PC-3 (cell line): ENCODE data around the gene FANCC. TPM values are rescaled to one million over a fixed set of nuclear protein-coding genes. Genes with fewer than 3 reads are reported as not detected.

Experiments
- ATAC-seq: fragments of 200-7000 bp; cut with Tn5 transposase; 2 replicates; pipeline ENCODE4 v1.9.1; 2020; ENCODE audit warnings: mild to moderate bottlenecking, moderate library complexity
- BruUV-seq: library from RNA; stranded (reverse); fragments of 400-500 nt; replicated peaks from 2 replicates; lab custom pipeline; 2021; lab: Mats Ljungman, UMichigan
- CTCF ChIA-PET: fragments of 300-600 bp; sonication (Branson Sonifier 250); formaldehyde crosslinking; loops from one replicate; lab custom pipeline; 2022; ENCODE audit warnings: antibody characterized with exemption; lab: Charles Lee
- POLR2A ChIA-PET: fragments of 300-600 bp; sonication (Branson Sonifier 250); formaldehyde crosslinking; loops from one replicate; lab custom pipeline; 2022; ENCODE audit warnings: antibody characterized with exemption; ENCODE audit not compliant: unreplicated experiment; lab: Charles Lee
- DNase-seq: peaks from one replicate; pipeline ENCODE4 v3.0.0-alpha.2; 2015
- H2AFZ ChIP-seq: fragments of 300-600 bp; sonication (generic); 2 replicates; pipeline ENCODE4 v1.6.0; 2016; ENCODE audit warnings: antibody characterized with exemption, low read length
- H3F3A ChIP-seq: fragments of 300-600 bp; sonication (generic); one replicate; pipeline ENCODE4 v1.6.0; 2017; ENCODE audit warnings: antibody characterized with exemption, low read length, control low read depth, mild to moderate bottlenecking; ENCODE audit not compliant: unreplicated experiment
- H3K27ac ChIP-seq: fragments of 300-600 bp; sonication (generic); 2 replicates; pipeline ENCODE4 v1.5.1; 2016; ENCODE audit warnings: mild to moderate bottlenecking, low read length
- H3K27me3 ChIP-seq: fragments of 300-600 bp; sonication (generic); 2 replicates; pipeline ENCODE4 v1.6.1; 2016; ENCODE audit warnings: low read length, mixed read lengths
- H3K36me3 ChIP-seq: fragments of 300-600 bp; sonication (generic); 2 replicates; pipeline ENCODE4 v1.6.1; 2016; ENCODE audit warnings: low read depth, mixed run types, low read length, mixed read lengths
- H3K4me1 ChIP-seq: fragments of 300-600 bp; sonication (generic); 2 replicates; pipeline ENCODE4 v1.5.1; 2016; ENCODE audit warnings: low read length; ENCODE audit not compliant: insufficient read depth
- H3K4me2 ChIP-seq: fragments of 300-600 bp; sonication (generic); 2 replicates; pipeline ENCODE4 v1.6.0; 2016; ENCODE audit warnings: low read length
- H3K4me3 ChIP-seq: fragments of 300-600 bp; sonication (generic); 2 replicates; pipeline ENCODE4 v1.5.1; 2016; ENCODE audit warnings: mild to moderate bottlenecking, low read length, mixed read lengths
- H3K79me2 ChIP-seq: fragments of 300-600 bp; sonication (generic); 2 replicates; pipeline ENCODE4 v1.6.1; 2017; ENCODE audit warnings: low read length, mixed read lengths
- H3K9ac ChIP-seq: fragments of 300-600 bp; sonication (generic); 2 replicates; pipeline ENCODE4 v1.6.0; 2016; ENCODE audit warnings: mild to moderate bottlenecking, low read length
- H3K9me2 ChIP-seq: fragments of 300-600 bp; sonication (generic); replicated peaks from 2 replicates; pipeline ENCODE4 v1.6.1; 2016; ENCODE audit warnings: mixed run types, low read length, mixed read lengths
- H3K9me3 ChIP-seq: fragments of 300-600 bp; sonication (generic); 2 replicates; pipeline ENCODE4 v1.6.1; 2016; ENCODE audit warnings: low read length, mixed read lengths
- H4K20me1 ChIP-seq: fragments of 300-600 bp; sonication (generic); 2 replicates; pipeline ENCODE4 v1.6.1; 2016; ENCODE audit warnings: low read length, mixed read lengths
- CTCF ChIP-seq: fragments of 300-600 bp; sonication (generic); conservative IDR thresholded peaks from 2 replicates; pipeline ENCODE4 v1.5.1; 2017; ENCODE audit warnings: antibody characterized with exemption, low read depth, mild to moderate bottlenecking, low read length
- EZH2 ChIP-seq: fragments of 300-600 bp; sonication (generic); IDR thresholded peaks from one replicate; pipeline ENCODE4 v1.6.1; 2017; ENCODE audit warnings: antibody characterized with exemption, mild to moderate bottlenecking, low read length; ENCODE audit not compliant: unreplicated experiment
- EZH2phosphoT487 ChIP-seq: fragments of 300-600 bp; sonication (generic); IDR thresholded peaks from 2 replicates; pipeline ENCODE4 v1.6.1; 2018; ENCODE audit warnings: mild to moderate bottlenecking, antibody characterized with exemption, low read length, borderline replicate concordance
- intact Hi-C: fragments of 100-400 bp; cut with micrococcal nuclease; formaldehyde crosslinking; loops from 2 replicates; pipeline ENCODE4 v1.9.0; 2023
- total RNA-seq: library from RNA; depleted of rRNA; stranded (reverse); fragments of >200 nt; gene quantifications from 2 replicates; pipeline ENCODE4 v1.2.3, GENCODE V29; 2014

The FANCC gene
- total RNA-seq, 1 experiment from 2014 or later, result 6.9 TPM

GRCh38 chr9:95156074-95156473 is 161.4 kb downstream of the FANCC start:
- H3K27ac ChIP-seq, result no peak overlapping the region
- no peak overlapping the region for H2AFZ ChIP-seq
- H3K4me3 ChIP-seq, result no peak overlapping the region
- BruUV-seq, result no TSS peak
- no peaks in the 10 kb centered on the region for H4K20me1 ChIP-seq
- DNase-seq, result no peak
- no peak overlapping the region for H3K4me2 ChIP-seq
- no peaks in the 10 kb centered on the region for H3K4me1 ChIP-seq
- no peaks in the 10 kb centered on the region for H3K9me3 ChIP-seq
- TF ChIP-seq EZH2phosphoT487 (no peak), CTCF (no peak), EZH2 (no peak)
- H3K79me2 ChIP-seq, result no peaks in the 10 kb centered on the region
- ChIA-PET POLR2A (no interaction called here), CTCF (no interaction called here)
- no peaks in the 10 kb centered on the region for H3K27me3 ChIP-seq
- intact Hi-C loops, result no loop called here
- no peaks in the 10 kb centered on the region for H3F3A ChIP-seq
- H3K9me2 ChIP-seq, result no peaks in the 10 kb centered on the region
- ATAC-seq, result no peak
- no peaks in the 10 kb centered on the region for H3K36me3 ChIP-seq
- no peak overlapping the region for H3K9ac ChIP-seq

GRCh38 chr9:95155220-95155619 is 162.3 kb downstream of the FANCC start:
- DNase-seq (no peak), ATAC-seq (no peak)
- Histone ChIP-seq H3K27ac (no peak overlapping the region), H3K4me1 (no peaks in the 10 kb centered on the region), H3K9ac (no peak overlapping the region), H3K4me3 (no peak overlapping the region), H3K9me3 (no peaks in the 10 kb centered on the region), H2AFZ (no peak overlapping the region), H3K27me3 (no peaks in the 10 kb centered on the region), H3F3A (no peaks in the 10 kb centered on the region), H3K4me2 (no peak overlapping the region), H3K9me2 (no peaks in the 10 kb centered on the region), H3K36me3 (no peaks in the 10 kb centered on the region), H3K79me2 (no peaks in the 10 kb centered on the region), H4K20me1 (no peaks in the 10 kb centered on the region)
- intact Hi-C loops, result no loop called here
- no peak for TF ChIP-seq EZH2
- BruUV-seq, result no TSS peak
- ChIA-PET CTCF (no interaction called here), POLR2A (no interaction called here)

- Histone ChIP-seq H3K79me2 (no peaks in the 10 kb centered on the region), H3K9me2 (no peaks in the 10 kb centered on the region), H3K36me3 (no peaks in the 10 kb centered on the region), H4K20me1 (no peaks in the 10 kb centered on the region), H3K4me1 (no peaks in the 10 kb centered on the region), H3K27ac (no peak overlapping the region), H3K4me3 (no peak overlapping the region), H2AFZ (no peak overlapping the region), H3K4me2 (no peak overlapping the region), H3K27me3 (no peaks in the 10 kb centered on the region), H3K9ac (no peak overlapping the region), H3F3A (no peaks in the 10 kb centered on the region), H3K9me3 (no peaks in the 10 kb centered on the region)
- no TSS peak for BruUV-seq
- TF ChIP-seq EZH2, result no peak
- no peak for TF ChIP-seq EZH2phosphoT487
- TF ChIP-seq CTCF, result no peak
- ATAC-seq (no peak), DNase-seq (no peak)
- POLR2A ChIA-PET, result no interaction called here
- CTCF ChIA-PET, result interaction anchor here (1.0 kb wide), 1 partner anchor 17 kb away, joined by 3 read pairs; no protein-coding TSS in a partner anchor
- intact Hi-C loops, result no loop called here
Measured at GRCh38 chr9:95150903-95151302, 166.6 kb downstream of the FANCC start.
